Mesodermal cell (in vitro differentiated cells): ENCODE results near the gene ZFHX2.
"Not testable (repeated sequence)": the region's sequence is repeated elsewhere in the genome, so short reads cannot be mapped to it uniquely, and the experiment has no call there.

Experiments
- H3K27ac ChIP-seq: 2 replicates; pipeline ENCODE4 v1.7.0; 2013; ENCODE audit warnings: mild to moderate bottlenecking, low read depth, low read length, moderate library complexity; ENCODE audit not compliant: severe bottlenecking
- H3K36me3 ChIP-seq: 2 replicates; pipeline ENCODE4 v1.7.1; 2013; ENCODE audit warnings: mild to moderate bottlenecking, low read length, moderate library complexity; ENCODE audit not compliant: control insufficient read depth, insufficient read depth
- H3K4me1 ChIP-seq: one replicate; pipeline ENCODE4 v1.7.1; 2013; ENCODE audit warnings: mild to moderate bottlenecking, low read length; ENCODE audit not compliant: insufficient read depth, control insufficient read depth, poor library complexity, severe bottlenecking
- H3K4me3 ChIP-seq: 2 replicates; pipeline ENCODE4 v1.7.0; 2013; ENCODE audit warnings: low read length, control low read depth, mild to moderate bottlenecking; ENCODE audit not compliant: insufficient read depth, poor library complexity, severe bottlenecking; ENCODE audit errors: extremely low read depth
- H3K9me3 ChIP-seq: 2 replicates; pipeline ENCODE4 v1.7.1; 2013; ENCODE audit warnings: mild to moderate bottlenecking, low read length, moderate library complexity; ENCODE audit not compliant: control insufficient read depth
- WGBS, 2 experiments: methylation state at CpG; one replicate each; pipeline ENCODE4 v1.1.5; 2013; ENCODE audit warnings: missing lambda C conversion rate in 2 of 2; ENCODE audit not compliant: insufficient coverage in 2 of 2; 5-methylcytosine and 5-hydroxymethylcytosine counted together

The ZFHX2 gene

GRCh38 chr14:23538785-23539184, 12.8 kb downstream of the ZFHX2 start:
- peaks cover 27% of the 10 kb centered on the region for H3K36me3 ChIP-seq
- 14 to 16% methylated on average over 5 of the region's 7 CpGs for WGBS, 2 experiments
- H3K4me1 ChIP-seq = peaks cover 23% of the 10 kb centered on the region
- H3K4me3 ChIP-seq = no peak overlapping the region
- H3K27ac ChIP-seq = peak overlapping the region; percentile 67
- no peaks in the 10 kb centered on the region for H3K9me3 ChIP-seq

- peak overlapping the region; percentile 67 for H3K27ac ChIP-seq
- H3K9me3 ChIP-seq = no peaks in the 10 kb centered on the region
- no peak overlapping the region for H3K4me3 ChIP-seq
- H3K4me1 ChIP-seq = peaks cover 23% of the 10 kb centered on the region
- H3K36me3 ChIP-seq = peaks cover 29% of the 10 kb centered on the region
- 14 to 16% methylated on average over 5 to 6 of the region's 10 CpGs for WGBS, 2 experiments
These were observed 13.4 kb downstream of the ZFHX2 start for GRCh38 chr14:23538050-23538718.

- no peak overlapping the region for H3K4me3 ChIP-seq
These were observed 14.1 kb downstream of the ZFHX2 start for GRCh38 chr14:23537351-23538049.

GRCh38 chr14:23536906-23537305, 14.7 kb downstream of the ZFHX2 start:
- H3K36me3 ChIP-seq = peaks cover 39% of the 10 kb centered on the region
- H3K4me1 ChIP-seq = peaks cover 23% of the 10 kb centered on the region
- not testable (repeated sequence) for H3K4me3 ChIP-seq, H3K9me3 ChIP-seq, H3K27ac ChIP-seq
- WGBS, 2 experiments = 77 to 88% methylated on average over 5 of the region's 6 CpGs

More at GRCh38 chr14:23537351-23538049, 14.1 kb downstream of the ZFHX2 start:
- H3K9me3 ChIP-seq = no peaks in the 10 kb centered on the region
- WGBS, 2 experiments = 21 to 29% methylated on average over 8 to 10 of the region's 13 CpGs
- peak overlapping the region; percentile 36 for H3K27ac ChIP-seq
- H3K36me3 ChIP-seq = peaks cover 34% of the 10 kb centered on the region
- peaks cover 23% of the 10 kb centered on the region for H3K4me1 ChIP-seq

- Histone ChIP-seq H3K9me3 (no peaks in the 10 kb centered on the region), H3K27ac (no peak overlapping the region), H3K36me3 (peaks cover 40% of the 10 kb centered on the region), H3K4me1 (peaks cover 23% of the 10 kb centered on the region), H3K4me3 (no peak overlapping the region)
- WGBS, 2 experiments = 100% methylated on average over 1 of the region's 2 CpGs; no CpG with 5 or more reads in 1 of the 2 experiments
These were observed 15.1 kb downstream of the ZFHX2 start for GRCh38 chr14:23536494-23536893.

GRCh38 chr14:23535943-23536342, 15.6 kb downstream of the ZFHX2 start:
- 96 to 100% methylated on average over 3 to 4 of the region's 4 CpGs for WGBS, 2 experiments
- peaks cover 43% of the 10 kb centered on the region for H3K36me3 ChIP-seq
- no peak overlapping the region for H3K27ac ChIP-seq
- no peak overlapping the region for H3K4me3 ChIP-seq
- H3K4me1 ChIP-seq = peaks cover 23% of the 10 kb centered on the region
- no peaks in the 10 kb centered on the region for H3K9me3 ChIP-seq

GRCh38 chr14:23533652-23534435, 17.7 kb downstream of the ZFHX2 start:
- Histone ChIP-seq H3K4me3 (no peak overlapping the region), H3K4me1 (peaks cover 25% of the 10 kb centered on the region), H3K27ac (no peak overlapping the region), H3K36me3 (peaks cover 43% of the 10 kb centered on the region), H3K9me3 (no peaks in the 10 kb centered on the region)
- 91 to 93% methylated on average over 12 to 14 of the region's 16 CpGs for WGBS, 2 experiments

GRCh38 chr14:23532658-23533057, 18.9 kb downstream of the ZFHX2 start:
- H3K4me1 ChIP-seq = peaks cover 13% of the 10 kb centered on the region
- H3K27ac ChIP-seq = no peak overlapping the region
- H3K9me3 ChIP-seq = no peaks in the 10 kb centered on the region
- 97 to 99% methylated on average over 6 to 7 of the region's 7 CpGs for WGBS, 2 experiments
- no peak overlapping the region for H3K4me3 ChIP-seq
- H3K36me3 ChIP-seq = peaks cover 45% of the 10 kb centered on the region

GRCh38 chr14:23531391-23531790, 20.2 kb downstream of the ZFHX2 start:
- H3K4me3 ChIP-seq = no peak overlapping the region
- peaks cover 53% of the 10 kb centered on the region for H3K36me3 ChIP-seq
- H3K4me1 ChIP-seq = peaks cover 9% of the 10 kb centered on the region
- WGBS, 2 experiments = 94 to 98% methylated on average over 9 to 11 of the region's 12 CpGs
- H3K9me3 ChIP-seq = no peaks in the 10 kb centered on the region
- no peak overlapping the region for H3K27ac ChIP-seq

GRCh38 chr14:23530375-23531055, 21.1 kb downstream of the ZFHX2 start:
- no peak overlapping the region for H3K27ac ChIP-seq
- WGBS, 2 experiments = 91 to 96% methylated on average over 9 of the region's 10 CpGs
- no peak overlapping the region for H3K4me3 ChIP-seq
- no peaks in the 10 kb centered on the region for H3K9me3 ChIP-seq
- H3K36me3 ChIP-seq = peaks cover 54% of the 10 kb centered on the region
- H3K4me1 ChIP-seq = peaks cover 9% of the 10 kb centered on the region
